Inflammatory macrophage (primary cell): ENCODE measurements around the gene IRAK2.
"Not testable (repeated sequence)": the region's sequence is repeated elsewhere in the genome, so short reads cannot be mapped to it uniquely, and the experiment has no call there.

Experiments
- DNase-seq, 2 donors: peaks; one replicate each; pipeline ENCODE4 v3.0.0-alpha.2; 2020 to 2022
- total RNA-seq, 18 experiments: gene quantifications; one replicate each; lab custom pipeline; 2026; ENCODE audit warnings: mixed read lengths in 6 of 18, inconsistent platforms in 2 of 18; lab: John Stamatoyannopoulos, UW

The IRAK2 gene, protein sequence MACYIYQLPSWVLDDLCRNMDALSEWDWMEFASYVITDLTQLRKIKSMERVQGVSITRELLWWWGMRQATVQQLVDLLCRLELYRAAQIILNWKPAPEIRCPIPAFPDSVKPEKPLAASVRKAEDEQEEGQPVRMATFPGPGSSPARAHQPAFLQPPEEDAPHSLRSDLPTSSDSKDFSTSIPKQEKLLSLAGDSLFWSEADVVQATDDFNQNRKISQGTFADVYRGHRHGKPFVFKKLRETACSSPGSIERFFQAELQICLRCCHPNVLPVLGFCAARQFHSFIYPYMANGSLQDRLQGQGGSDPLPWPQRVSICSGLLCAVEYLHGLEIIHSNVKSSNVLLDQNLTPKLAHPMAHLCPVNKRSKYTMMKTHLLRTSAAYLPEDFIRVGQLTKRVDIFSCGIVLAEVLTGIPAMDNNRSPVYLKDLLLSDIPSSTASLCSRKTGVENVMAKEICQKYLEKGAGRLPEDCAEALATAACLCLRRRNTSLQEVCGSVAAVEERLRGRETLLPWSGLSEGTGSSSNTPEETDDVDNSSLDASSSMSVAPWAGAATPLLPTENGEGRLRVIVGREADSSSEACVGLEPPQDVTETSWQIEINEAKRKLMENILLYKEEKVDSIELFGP
- 5.4 to 384 (median 18.8) reads per million in 18 experiments for total RNA-seq

DNA sequence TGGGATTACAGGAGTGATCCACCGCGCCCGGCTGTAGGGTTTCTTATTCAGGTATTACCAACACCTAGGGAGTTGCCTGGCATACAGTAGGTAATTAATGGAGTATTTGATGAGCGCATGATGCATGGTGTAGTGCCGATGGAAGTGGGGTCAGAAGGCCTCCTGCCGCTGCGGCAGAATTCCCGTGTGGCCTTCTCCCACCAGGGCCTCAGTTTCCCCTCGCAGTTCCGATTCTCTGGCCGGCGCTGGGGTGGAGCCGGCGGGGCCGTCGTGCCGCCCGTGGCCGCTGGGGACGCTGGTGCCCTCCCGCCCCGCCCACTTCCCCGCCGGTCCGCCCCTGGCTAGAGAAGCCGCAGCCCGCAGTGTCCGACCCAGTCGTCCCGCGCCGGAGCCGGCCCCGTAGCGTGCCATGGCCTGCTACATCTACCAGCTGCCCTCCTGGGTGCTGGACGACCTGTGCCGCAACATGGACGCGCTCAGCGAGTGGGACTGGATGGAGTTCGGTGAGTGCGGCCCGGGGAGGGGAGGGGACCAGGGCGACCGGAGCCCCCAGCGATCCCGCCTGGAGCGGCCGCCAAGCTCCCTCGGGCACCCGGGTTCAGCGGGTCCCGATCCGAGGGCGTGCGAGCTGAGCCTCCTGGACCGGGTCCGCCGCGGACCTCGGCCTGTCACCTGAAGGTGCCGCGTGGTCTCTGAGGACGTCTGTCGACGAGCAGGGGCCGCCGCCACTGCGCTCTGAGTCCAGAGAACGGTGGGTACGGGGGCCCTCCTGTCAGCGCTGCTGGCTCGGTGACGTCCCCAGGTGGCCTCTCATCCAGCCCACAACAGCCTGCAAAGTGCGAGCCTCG is at the start of gene IRAK2:
Gene IRAK2 (plus strand): TSS at position 374 of the 848 bp plus-strand sequence. CDS start 36 bp downstream, at position 410.
- DNase-seq, result peak; percentile 54 to 73

DNA sequence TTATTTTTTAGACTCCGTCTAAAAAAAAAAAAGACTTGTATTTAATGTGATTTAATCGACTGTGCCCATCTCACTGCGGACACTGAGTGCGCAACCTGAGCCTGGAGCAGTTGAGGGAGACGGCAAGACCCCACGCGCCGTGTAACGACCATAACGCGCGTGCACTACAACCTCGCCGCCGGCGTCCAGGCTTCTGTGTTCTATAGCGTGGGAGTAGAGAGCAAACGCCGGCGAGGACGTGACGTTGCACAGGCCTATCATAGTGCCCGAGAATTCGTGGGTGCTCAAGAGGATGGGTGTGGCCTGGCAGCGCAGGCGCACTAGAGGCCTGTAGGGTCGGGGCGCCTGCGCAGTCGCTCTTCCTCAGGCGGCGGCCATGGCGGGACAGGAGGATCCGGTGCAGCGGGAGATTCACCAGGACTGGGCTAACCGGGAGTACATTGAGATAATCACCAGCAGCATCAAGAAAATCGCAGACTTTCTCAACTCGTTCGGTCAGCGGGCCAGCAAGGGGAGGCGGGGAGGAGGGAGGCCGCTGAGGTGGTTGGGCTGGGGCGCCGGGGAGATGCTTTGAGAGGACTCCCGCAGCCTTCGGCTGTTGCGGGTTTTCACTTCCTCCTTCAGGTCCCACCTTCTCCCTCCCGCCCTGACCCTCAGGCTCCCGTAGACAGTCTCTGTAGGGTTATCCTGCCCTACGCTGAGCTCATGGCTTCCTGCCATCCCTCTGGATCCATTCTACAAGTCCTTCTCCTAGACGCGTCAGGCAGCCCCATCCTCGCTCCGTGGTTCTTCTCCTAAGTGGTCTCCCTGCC is 49.2 kb upstream of the IRAK2 start, which contains the start of gene BRK1:
Gene BRK1 (plus strand): TSS at position 350 of the 812 bp plus-strand sequence. CDS start 27 bp downstream, at position 377.
- DNase-seq, result peak; percentile 98 to 99

DNA sequence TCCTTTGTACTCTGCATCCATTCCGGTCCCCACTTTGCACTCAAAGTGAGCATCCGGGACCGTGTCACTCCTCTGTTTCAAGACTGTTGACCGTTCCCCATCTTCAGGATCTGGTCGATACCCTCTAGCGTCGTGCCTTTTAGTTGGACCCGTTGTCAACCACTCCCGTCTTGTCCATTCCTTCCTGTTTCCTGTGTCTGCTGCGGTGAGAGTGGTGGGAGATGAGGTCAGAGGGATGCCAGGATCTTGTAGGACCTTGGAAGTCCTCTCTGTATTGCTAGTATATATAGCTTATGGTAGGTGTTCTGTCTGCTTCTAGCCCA is 48.6 kb upstream of the IRAK2 start:
- peak; percentile 36 to 47 for DNase-seq

DNA sequence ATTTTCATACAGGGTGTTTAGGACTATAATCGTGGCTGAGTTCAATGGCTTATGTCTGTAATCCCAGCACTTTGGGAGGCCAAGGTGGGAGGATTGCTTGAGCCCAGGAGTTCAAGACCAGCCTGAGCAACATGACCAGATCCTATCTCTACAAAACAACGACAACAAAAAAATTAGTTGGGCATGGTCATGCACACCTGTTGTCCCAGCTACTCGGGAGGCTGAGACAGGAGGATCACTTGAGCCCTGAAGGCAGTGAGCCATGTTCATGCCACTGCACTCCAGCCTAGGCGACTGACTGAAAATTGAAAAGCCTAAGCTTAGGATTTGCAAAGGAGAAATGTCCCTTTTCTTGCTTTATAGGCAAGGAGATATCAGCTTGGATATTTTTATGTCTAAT is 47.8 kb upstream of the IRAK2 start:
- DNase-seq, result no peak

DNA sequence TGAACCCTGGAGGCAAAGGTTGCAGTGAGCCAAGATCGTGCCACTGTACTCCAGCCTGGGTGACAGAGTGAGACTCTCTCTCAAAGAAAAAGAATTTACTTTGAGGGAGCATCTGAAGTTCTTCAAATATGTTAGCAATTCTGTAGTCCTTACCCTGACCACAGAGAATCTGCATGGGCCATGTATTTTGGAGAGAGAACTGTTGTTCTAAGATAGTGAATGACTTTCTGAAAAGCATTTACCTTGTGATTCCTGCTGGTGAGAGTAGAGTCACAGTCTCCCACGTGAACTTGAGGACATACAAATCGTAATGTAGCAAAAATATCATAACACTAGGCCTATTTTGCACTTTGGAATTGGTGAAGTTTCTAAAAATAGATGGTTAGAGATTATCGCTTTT is 45.3 kb upstream of the IRAK2 start:
- no peak for DNase-seq

DNA sequence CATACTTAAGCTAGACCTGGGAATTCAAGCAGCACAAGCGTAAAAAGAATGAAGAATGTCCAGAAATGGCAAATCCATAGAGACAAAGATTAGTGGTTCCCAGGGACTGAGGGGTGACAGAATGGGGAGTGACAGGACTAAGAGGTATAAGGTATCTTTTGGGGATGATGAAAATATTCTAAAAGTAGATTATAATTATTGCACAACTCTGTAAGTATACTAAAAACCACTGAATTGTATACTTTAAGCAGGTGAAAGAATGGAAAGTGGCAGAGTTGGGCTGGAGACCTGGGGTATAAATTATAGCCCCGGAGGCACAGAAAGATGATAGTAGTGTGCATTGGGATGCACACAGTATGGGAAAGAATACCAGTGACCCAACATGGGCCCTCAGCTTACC is 43.7 kb upstream of the IRAK2 start:
- no peak for DNase-seq

DNA sequence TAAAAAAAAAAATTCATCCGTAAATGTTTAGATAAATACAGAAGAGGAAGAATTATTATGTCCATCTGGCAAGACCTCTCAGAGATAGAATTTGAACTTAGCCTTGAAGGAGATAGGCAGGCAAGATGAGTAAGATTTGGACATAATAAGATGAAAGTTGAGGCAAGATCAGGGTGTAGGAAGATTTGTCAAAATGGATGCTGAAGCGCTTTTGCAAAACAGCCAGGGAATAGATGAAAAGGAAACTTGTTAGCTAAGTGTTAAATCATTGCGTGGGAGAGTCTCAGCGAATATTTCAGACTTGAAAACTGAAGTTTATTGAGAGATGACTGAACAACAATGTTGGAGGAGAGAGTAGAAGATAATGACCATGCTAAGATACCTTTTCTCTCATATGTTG is 42.0 kb upstream of the IRAK2 start:
- no peak for DNase-seq

DNA sequence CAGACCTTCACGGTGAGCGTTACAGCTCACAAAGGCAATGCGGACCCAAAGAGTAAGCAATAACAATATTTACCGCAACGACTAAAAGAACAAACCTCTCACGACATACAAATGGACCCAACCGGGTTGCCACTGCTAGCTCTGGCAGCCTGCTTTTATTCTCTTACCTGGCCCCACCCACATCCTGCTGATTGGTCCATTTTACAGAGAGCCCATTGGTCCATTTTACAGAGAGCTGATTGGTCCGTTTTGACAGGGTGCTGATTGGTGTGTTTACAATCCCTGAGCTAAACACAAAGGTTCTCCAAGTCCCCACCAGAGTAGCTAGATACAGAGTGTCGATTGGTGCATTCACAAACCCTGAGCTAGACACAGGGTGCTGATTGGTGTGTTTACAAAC is 28.8 kb upstream of the IRAK2 start:
- DNase-seq, result not testable (repeated sequence)

DNA sequence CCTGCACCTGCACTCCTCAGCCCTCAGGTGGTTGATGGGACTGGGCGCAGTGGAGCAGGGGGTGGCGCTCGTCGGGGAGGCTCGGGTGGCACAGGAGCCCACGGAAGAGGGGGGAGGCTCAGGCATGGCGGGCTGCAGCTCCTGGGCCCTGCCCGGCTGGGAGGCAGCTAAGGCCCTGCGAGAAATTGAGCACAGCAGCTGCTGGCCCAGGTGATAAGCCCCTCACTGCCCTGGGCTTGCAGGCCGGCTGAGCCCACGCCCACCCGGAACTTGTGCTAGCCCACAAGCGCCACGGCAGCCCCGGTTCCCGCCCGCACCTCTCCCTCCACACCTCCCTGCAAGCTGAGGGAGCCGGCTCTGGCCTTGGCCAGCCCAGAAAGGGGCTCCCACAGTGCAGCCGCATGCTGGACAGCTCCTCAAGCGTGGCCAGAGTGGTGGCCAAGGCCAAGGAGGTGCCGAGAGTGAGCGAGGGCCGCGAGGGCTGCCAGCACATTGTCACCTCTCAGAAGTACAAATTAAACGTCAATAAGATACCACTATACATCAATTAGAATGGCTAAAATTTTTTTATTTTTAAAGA is 28.2 kb upstream of the IRAK2 start:
- DNase-seq, result no peak

DNA sequence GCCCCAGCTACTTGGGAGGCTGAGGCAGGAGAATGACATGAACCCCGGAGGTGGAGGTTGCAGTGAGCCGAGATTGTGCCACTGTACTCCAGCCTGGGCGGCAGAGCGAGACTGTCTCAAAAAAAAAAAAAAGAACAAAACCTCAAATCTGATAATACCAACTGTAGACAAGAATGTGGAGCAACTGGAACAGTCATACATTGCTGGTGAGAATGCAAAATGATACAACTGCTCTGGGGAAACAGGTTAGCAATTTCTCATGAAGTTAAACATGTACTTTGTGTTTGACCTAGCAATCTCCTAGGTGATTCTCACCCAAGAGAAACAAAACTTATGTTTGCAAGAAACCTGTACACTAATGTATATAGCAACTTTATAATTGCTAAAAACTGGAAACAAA is 27.5 kb upstream of the IRAK2 start:
- DNase-seq, result no peak

DNA sequence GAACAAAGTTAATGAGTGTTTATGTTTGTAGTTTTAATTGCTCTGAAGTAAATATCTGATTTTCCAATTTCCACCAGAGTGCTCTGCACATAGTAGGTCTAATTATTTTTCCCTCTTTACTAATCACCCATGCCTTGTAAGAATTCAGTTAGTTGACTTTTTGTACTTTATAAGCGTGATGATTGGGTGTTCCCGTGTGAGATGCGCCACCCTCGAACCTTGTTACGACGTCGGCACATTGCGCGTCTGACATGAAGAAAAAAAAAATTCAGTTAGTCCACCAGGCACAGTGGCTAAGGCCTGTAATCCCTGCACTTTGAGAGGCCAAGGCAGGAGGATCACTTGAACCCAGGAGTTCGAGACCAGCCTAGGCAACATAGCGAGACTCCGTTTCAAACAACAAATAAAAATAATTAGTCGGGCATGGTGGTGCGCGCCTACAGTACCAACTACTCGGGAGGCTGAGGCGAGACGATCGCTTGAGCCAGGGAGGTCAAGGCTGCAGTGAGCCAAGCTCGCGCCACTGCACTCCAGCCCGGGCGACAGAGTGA is 23.6 kb upstream of the IRAK2 start:
- DNase-seq, result no peak

DNA sequence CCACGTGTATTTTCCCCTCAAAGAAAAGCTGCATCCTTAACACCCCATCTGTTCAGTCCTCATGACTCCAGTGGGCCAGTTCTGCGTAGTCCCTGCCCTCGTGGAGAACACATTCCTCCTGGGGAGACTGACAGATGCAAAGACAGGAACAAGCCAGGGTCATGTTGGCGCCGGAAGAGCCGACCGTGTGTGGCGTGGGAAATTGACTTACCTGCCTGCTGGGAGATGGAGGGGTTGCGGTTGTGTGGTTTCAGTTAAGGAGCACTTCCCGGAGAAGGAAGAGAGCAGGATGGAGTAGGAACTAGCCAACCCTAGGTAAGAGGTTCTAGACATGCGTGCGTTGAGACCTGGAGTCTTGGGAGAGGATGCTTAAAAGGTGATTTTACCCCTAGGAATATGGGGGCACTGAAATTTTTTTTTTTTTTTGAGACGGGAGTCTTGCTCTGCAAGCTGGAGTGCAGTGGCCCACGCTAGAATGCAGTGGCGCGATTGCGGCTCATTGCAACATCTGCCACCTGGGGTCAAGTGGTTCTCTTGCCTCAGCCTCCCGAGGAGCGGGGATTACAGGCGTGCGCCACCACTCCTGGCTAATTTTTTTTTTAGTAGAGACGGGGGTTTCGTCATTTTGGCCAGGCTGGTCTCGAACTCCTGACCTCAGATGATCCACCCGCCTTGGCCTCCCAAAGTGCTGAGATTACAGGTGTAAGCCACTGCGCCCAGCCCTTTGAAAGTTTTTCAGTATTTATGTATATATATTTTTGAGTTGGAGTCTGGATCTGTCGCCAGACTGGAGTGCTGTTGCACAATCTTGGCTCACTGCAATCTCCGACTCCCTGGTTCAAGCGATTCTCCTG is 21.8 kb upstream of the IRAK2 start:
- DNase-seq, result peak; percentile 10 to 38

DNA sequence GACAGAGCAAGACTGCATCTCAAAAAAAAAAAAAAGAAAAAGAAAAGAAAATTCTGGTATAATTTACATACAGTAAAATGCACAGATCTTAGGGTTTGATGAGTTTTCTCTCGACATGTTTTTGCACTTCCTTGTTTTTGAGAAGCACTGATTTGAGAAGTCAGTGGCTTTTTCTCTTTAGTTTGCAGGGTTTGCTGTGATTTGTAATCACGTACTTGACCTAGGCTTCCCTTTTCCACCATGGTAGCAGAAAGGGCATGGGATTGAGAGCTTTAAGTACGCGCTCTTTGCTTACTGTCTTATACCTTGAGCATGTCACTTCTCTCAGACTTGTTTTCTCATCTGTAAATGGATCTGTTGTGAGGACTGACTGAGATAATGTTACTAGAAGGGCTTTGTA is 19.0 kb upstream of the IRAK2 start:
- DNase-seq, result peak; percentile 74 to 77

DNA sequence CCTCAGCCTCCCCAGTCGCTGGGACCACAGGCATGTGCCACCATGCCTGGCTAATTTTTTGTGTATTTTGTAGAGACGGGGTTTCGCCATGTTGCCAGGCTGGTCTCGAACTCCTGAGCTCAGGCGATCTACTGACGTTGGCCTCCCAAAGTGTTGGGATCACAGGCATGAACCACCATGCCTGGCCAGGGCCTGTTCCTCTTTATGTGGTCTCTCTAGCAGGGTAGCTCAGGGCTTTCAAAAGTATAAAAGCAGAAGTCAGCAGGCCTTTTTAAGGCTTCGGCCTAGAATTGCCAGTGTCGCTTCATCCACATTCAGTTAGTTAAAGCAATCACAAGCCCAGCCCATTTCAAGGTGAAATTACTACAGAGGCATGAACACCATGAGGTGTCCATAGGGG is 15.5 kb upstream of the IRAK2 start:
- DNase-seq, result peak; percentile 79 to 81

DNA sequence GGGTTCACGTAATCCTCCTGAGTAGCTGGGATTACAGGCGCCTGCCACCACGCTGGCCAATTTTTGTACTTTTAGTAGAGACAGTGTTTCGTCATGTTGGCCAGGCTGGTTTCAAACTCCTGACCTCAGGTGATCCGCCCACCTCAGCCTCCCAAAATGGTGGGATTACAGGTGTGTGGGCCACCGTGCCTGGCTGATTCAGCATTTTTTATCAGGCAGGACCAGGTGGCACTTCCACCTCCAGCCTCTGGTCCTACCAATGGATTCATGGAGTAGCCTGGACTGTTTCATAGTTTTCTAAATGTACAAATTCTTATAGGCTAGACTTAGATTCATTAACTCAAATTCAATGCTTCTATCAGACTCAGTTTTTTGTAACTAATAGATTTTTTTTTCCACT is 13.7 kb upstream of the IRAK2 start:
- no peak for DNase-seq

DNA sequence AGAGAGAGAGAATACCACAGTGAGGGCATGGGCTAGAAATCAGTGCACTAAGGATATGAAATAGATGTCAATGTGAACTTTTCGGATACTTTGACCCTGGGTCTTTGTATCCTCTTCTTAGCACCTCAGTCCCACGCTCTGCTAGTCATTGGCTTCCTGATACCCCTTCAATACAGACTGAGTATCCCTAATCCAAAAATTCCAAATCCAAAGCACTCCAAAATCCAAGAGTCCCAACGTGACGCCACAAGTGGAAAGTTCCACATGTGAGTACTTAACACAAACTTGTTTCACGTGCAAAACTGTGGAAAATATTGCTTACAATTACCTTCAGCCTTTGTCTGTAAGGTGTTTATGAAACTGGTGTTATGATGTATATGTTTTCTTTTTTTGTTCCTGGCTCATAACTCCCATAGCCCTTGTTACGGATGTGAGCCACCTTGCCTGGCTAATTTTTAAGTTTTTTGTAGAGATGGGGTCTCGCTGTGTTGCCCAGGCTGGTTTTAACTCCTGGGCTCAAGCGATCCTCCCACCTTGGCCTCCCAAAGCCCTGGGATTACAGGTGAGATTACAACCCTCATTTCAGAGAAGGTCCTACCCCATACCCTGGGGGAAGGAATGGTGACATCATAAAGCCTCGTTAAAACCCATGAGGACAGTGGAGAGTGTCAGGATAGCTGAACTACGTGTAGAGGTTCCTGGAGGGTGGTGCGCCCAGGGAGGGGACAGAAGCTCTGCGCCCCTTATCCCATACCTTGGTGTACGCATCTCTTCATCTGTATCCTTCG is 10.2 kb upstream of the IRAK2 start:
- DNase-seq, result no peak

DNA sequence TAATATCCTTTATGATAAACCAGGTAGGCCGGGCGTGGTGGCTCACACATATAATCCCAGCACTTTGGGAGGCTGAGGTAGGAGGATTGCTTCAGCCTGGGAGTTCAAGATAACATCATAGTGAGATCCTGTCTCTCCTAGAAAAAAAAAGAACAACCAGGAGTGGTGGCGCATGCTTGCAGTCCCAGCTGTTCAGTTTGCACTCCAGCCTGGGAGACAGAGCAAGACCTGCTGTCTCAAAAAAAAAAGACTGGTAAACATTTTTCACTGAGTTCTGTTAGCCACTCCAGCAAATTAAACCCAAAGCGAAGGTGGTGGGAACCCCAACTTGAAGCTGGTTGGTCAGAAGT is 9.6 kb upstream of the IRAK2 start:
- no peak for DNase-seq

DNA sequence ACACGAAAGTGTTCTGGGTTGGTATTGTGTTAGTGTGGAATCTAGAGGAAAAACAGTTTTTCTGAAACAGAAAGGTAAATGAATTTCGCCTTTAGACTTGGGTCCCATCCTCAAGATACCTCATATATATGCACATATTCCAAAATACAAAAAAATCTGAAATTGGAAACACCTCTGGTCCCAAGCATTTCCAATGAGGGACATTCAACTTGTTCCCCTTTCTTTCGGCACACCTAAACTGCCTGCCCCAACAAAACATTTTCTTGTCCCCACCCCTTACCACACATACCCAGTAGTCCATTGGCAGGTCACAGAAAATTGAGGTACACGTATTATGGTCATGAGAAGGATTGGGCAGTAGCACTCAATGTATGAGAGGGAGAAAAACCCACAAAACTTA is 9.1 kb upstream of the IRAK2 start:
- DNase-seq, result no peak

DNA sequence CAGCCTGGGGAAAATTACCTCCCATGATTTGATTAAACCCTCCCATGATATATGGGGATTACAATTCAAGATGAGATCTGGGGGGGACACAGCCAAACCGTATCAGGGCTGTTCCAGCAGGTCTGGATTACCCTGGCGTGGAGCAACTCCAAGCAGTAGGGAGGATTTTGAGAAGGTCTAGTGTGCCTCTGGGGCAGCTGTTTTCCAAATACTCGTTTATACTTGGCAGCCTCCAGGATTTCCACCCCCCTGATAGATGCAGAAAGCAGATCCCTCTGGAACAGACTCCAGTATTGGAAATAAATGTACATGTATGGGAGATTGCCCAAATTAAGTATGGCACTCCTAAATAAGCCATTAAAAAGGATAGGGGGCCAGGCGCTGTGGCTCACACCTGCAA is 7.7 kb upstream of the IRAK2 start:
- no peak for DNase-seq

DNA sequence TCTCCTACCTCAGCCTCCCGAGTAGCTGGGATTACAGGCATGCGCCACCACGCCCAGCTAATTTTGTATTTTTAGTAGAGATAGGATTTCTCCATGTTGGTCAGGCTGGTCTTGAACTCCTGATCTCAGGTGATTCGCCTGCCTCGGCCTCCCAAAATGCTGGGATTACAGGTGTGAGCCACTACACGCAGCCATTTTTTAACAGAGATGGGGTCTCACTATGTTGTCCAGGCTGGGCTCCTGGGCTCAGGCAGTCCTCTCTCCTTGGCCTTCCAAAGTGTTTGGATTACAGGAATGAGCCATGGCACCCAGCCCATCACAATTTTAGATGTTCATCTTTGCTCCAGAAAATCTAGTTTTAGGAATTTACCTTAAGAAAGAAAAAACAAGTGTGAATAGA is 6.2 kb upstream of the IRAK2 start:
- not testable (repeated sequence) for DNase-seq
